TTC549 (cell line): ENCODE results near the gene SELENOO.

Experiments used
- FAIRE-seq: peaks from 2 replicates; lab custom pipeline; 2012; peaks lifted over from hg19 to GRCh38; lab: Jason Lieb, UNC

SELENOO gene

GRCh38 chr22:50184902-50185374 is 15.9 kb upstream of the SELENOO start:
- FAIRE-seq: no peak

GRCh38 chr22:50185375-50186087 is 15.3 kb upstream of the SELENOO start, which contains the start of gene TRABD:
Gene TRABD, plus strand, starts transcription at chr22:50185913. Its CDS starts 7,148 bp downstream, at chr22:50193061.
- no peak for FAIRE-seq

GRCh38 chr22:50186181-50186714 is 14.6 kb upstream of the SELENOO start:
- FAIRE-seq: no peak

- FAIRE-seq: no peak
Observed at GRCh38 chr22:50186761-50187523, 13.9 kb upstream of the SELENOO start.

GRCh38 chr22:50188356-50188755 is 12.5 kb upstream of the SELENOO start:
- no peak for FAIRE-seq

GRCh38 chr22:50189184-50189848 is 11.5 kb upstream of the SELENOO start:
- FAIRE-seq: no peak

GRCh38 chr22:50189849-50190181 is 11.0 kb upstream of the SELENOO start:
- FAIRE-seq: no peak

- no peak for FAIRE-seq
Observed at GRCh38 chr22:50190182-50190940, 10.4 kb upstream of the SELENOO start.

- no peak for FAIRE-seq
Observed at GRCh38 chr22:50190941-50191741, 9.7 kb upstream of the SELENOO start.

GRCh38 chr22:50192436-50193204 is 8.2 kb upstream of the SELENOO start:
- no peak for FAIRE-seq

GRCh38 chr22:50193621-50194020 is 7.2 kb upstream of the SELENOO start:
- no peak for FAIRE-seq

GRCh38 chr22:50194037-50194805 is 6.6 kb upstream of the SELENOO start:
- no peak for FAIRE-seq

GRCh38 chr22:50196256-50196655 is 4.6 kb upstream of the SELENOO start:
- no peak for FAIRE-seq

GRCh38 chr22:50197000-50197800 is 3.6 kb upstream of the SELENOO start:
- no peak for FAIRE-seq

- no peak for FAIRE-seq
Observed at GRCh38 chr22:50197856-50198623, 2.8 kb upstream of the SELENOO start.

- FAIRE-seq: no peak
Observed at GRCh38 chr22:50198624-50199017, 2.2 kb upstream of the SELENOO start.

GRCh38 chr22:50199251-50199721 is 1.5 kb upstream of the SELENOO start:
- no peak for FAIRE-seq
